Measurements from ENCODE around the gene CTDSPL. TPM values are rescaled to one million over a fixed set of nuclear protein-coding genes. Genes with fewer than 3 reads are reported as not detected.

CTDSPL gene
- polyA plus RNA-seq, 2 donors: 7.6 to 13.6 TPM

- no peak overlapping the region for H3K27ac ChIP-seq (ENCODE audit: low read depth in 2 of 2, low read length in 1 of 2)
- H3K36me3 ChIP-seq (ENCODE audit: control insufficient read depth in 2 of 2, insufficient read depth in 2 of 2, low read length in 1 of 2): no peaks in the 10 kb centered on the region
- H3K4me1 ChIP-seq (ENCODE audit: control insufficient read depth in 2 of 2, insufficient read depth in 2 of 2, low read length in 1 of 2): peaks cover 3 to 7% of the 10 kb centered on the region in 2 donors
- no peaks in the 10 kb centered on the region for H3K9me3 ChIP-seq (ENCODE audit: control insufficient read depth in 2 of 2, insufficient read depth in 1 of 2, low read depth in 1 of 2, low read length in 1 of 2)
- no peaks in the 10 kb centered on the region for H3K27me3 ChIP-seq (ENCODE audit: control insufficient read depth in 1 of 2, insufficient read depth in 2 of 2, low read length in 2 of 2)
- no peak overlapping the region for H3K4me3 ChIP-seq (ENCODE audit: low read depth in 1 of 2, low read length in 2 of 2)
- WGBS, 2 donors: 60 to 65% methylated on average over 5 of the region's 5 CpGs
These were observed 92.2 kb downstream of the CTDSPL start for GRCh38 chr3:37953707-37954394.

DNA sequence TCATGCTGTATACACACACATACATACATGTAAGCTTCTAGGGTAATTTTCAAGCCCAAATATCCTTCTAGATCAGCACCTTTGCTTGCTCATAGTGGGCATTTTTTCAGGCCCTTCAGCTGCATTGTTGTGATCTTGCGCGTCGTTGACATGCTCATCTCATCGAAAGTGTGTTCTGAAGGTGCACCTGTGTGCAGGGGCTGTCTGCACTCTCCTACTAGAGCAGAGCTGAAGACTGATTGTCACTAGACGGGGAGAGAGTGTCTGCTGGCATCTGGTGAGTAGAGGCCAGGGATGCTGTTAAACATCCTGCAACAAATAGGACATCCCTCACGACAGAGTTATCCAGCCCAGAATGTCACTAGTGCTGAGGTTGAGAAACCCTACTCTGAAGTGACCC, 93.2 kb downstream of the CTDSPL start:
- Histone ChIP-seq H3K36me3 (ENCODE audit: control insufficient read depth in 2 of 2, insufficient read depth in 2 of 2, low read length in 1 of 2) (no peaks in the 10 kb centered on the region), H3K4me1 (ENCODE audit: control insufficient read depth in 2 of 2, insufficient read depth in 2 of 2, low read length in 1 of 2) (peaks cover 3 to 7% of the 10 kb centered on the region in 2 donors), H3K4me3 (ENCODE audit: low read depth in 1 of 2, low read length in 2 of 2) (no peak overlapping the region), H3K9me3 (ENCODE audit: control insufficient read depth in 2 of 2, insufficient read depth in 1 of 2, low read depth in 1 of 2, low read length in 1 of 2) (no peaks in the 10 kb centered on the region), H3K27ac (ENCODE audit: low read depth in 2 of 2, low read length in 1 of 2) (no peak overlapping the region), H3K27me3 (ENCODE audit: control insufficient read depth in 1 of 2, insufficient read depth in 2 of 2, low read length in 2 of 2) (no peaks in the 10 kb centered on the region)
- 96 to 97% methylated on average over 6 of the region's 6 CpGs for WGBS, 2 donors

DNA sequence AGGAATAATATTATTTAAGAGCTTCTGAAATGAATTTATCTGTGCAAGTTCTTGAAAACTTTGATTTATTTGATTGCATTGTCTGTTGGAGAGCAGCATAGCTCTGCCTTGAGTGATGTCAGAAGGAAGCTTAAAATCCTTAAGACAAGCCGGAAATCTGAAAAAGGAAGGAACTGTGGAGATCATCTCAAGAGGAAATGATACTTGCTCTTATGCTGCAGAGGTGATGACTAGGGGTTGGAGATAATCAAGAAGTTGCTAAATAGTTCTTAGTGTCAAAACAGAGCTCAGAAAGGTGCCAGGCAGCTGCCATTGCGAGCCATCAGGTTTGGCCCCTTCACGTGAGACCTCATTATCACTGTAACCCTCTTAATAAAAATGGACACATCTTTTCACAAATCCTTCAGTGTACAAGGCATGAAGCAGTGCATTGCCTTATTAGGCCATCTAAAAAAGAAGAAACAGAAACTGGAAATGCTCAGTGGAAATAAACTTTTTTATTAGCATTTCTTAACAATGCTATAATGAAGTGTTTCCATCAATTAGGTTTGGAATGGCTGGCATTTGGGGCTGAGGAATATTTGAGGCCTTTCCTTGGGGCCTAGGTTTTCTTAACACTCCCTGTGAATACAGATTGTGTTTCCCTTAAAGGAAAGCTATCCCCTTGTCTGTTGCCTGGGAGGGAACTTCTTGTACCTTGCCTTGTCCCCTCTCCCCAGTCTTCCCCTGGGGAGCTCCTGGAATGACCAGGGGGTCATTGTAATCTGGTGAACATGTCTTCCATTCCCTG, 94.4 kb downstream of the CTDSPL start:
- H3K4me1 ChIP-seq (ENCODE audit: control insufficient read depth in 2 of 2, insufficient read depth in 2 of 2, low read length in 1 of 2): peaks cover 3 to 7% of the 10 kb centered on the region in 2 donors

GRCh38 chr3:37956723-37957538, 95.3 kb downstream of the CTDSPL start:
- peaks cover 3 to 9% of the 10 kb centered on the region in 2 donors for H3K4me1 ChIP-seq (ENCODE audit: control insufficient read depth in 2 of 2, insufficient read depth in 2 of 2, low read length in 1 of 2)
- peak overlapping the region; percentile 31 to 47 for H3K27ac ChIP-seq (ENCODE audit: low read depth in 2 of 2, low read length in 1 of 2)
- H3K27me3 ChIP-seq (ENCODE audit: control insufficient read depth in 1 of 2, insufficient read depth in 2 of 2, low read length in 2 of 2): no peaks in the 10 kb centered on the region
- H3K9me3 ChIP-seq (ENCODE audit: control insufficient read depth in 2 of 2, insufficient read depth in 1 of 2, low read depth in 1 of 2, low read length in 1 of 2): no peaks in the 10 kb centered on the region
- 56 to 77% methylated on average over 2 of the region's 2 CpGs for WGBS, 2 donors
- H3K4me3 ChIP-seq (ENCODE audit: low read depth in 1 of 2, low read length in 2 of 2): no peak overlapping the region
- no peaks in the 10 kb centered on the region for H3K36me3 ChIP-seq (ENCODE audit: control insufficient read depth in 2 of 2, insufficient read depth in 2 of 2, low read length in 1 of 2)

More for the DNA sequence above, 94.4 kb downstream of the CTDSPL start:
- 75 to 79% methylated on average over 3 of the region's 3 CpGs for WGBS, 2 donors
- H3K27ac ChIP-seq (ENCODE audit: low read depth in 2 of 2, low read length in 1 of 2): peak overlapping the region; percentile 31 to 70
- H3K27me3 ChIP-seq (ENCODE audit: control insufficient read depth in 1 of 2, insufficient read depth in 2 of 2, low read length in 2 of 2): no peaks in the 10 kb centered on the region
- H3K9me3 ChIP-seq (ENCODE audit: control insufficient read depth in 2 of 2, insufficient read depth in 1 of 2, low read depth in 1 of 2, low read length in 1 of 2): no peaks in the 10 kb centered on the region
- H3K4me3 ChIP-seq (ENCODE audit: low read depth in 1 of 2, low read length in 2 of 2): no peak overlapping the region
- H3K36me3 ChIP-seq (ENCODE audit: control insufficient read depth in 2 of 2, insufficient read depth in 2 of 2, low read length in 1 of 2): no peaks in the 10 kb centered on the region

GRCh38 chr3:37957539-37957936, 95.9 kb downstream of the CTDSPL start:
- 75 to 76% methylated on average over 7 of the region's 7 CpGs for WGBS, 2 donors
- Histone ChIP-seq H3K4me3 (ENCODE audit: low read depth in 1 of 2, low read length in 2 of 2) (no peak overlapping the region), H3K27me3 (ENCODE audit: control insufficient read depth in 1 of 2, insufficient read depth in 2 of 2, low read length in 2 of 2) (no peaks in the 10 kb centered on the region), H3K4me1 (ENCODE audit: control insufficient read depth in 2 of 2, insufficient read depth in 2 of 2, low read length in 1 of 2) (peaks cover 3 to 9% of the 10 kb centered on the region in 2 donors), H3K9me3 (ENCODE audit: control insufficient read depth in 2 of 2, insufficient read depth in 1 of 2, low read depth in 1 of 2, low read length in 1 of 2) (no peaks in the 10 kb centered on the region), H3K36me3 (ENCODE audit: control insufficient read depth in 2 of 2, insufficient read depth in 2 of 2, low read length in 1 of 2) (no peaks in the 10 kb centered on the region), H3K27ac (ENCODE audit: low read depth in 2 of 2, low read length in 1 of 2) (peak overlapping the region; percentile 30 to 47)

GRCh38 chr3:37961622-37962431, 100.1 kb downstream of the CTDSPL start:
- H3K4me3 ChIP-seq (ENCODE audit: low read depth in 1 of 2, low read length in 2 of 2): no peak overlapping the region
- no peak overlapping the region for H3K27ac ChIP-seq (ENCODE audit: low read depth in 2 of 2, low read length in 1 of 2)
- H3K9me3 ChIP-seq (ENCODE audit: control insufficient read depth in 2 of 2, insufficient read depth in 1 of 2, low read depth in 1 of 2, low read length in 1 of 2): no peaks in the 10 kb centered on the region
- no peaks in the 10 kb centered on the region for H3K27me3 ChIP-seq (ENCODE audit: control insufficient read depth in 1 of 2, insufficient read depth in 2 of 2, low read length in 2 of 2)
- WGBS, 2 donors: 50 to 53% methylated on average over 6 of the region's 6 CpGs
- no peaks in the 10 kb centered on the region for H3K36me3 ChIP-seq (ENCODE audit: control insufficient read depth in 2 of 2, insufficient read depth in 2 of 2, low read length in 1 of 2)
- H3K4me1 ChIP-seq (ENCODE audit: control insufficient read depth in 2 of 2, insufficient read depth in 2 of 2, low read length in 1 of 2): peaks cover 0 to 6% of the 10 kb centered on the region in 2 donors

- WGBS, 2 donors: 71 to 72% methylated on average over 5 of the region's 5 CpGs
- peaks cover 0 to 2% of the 10 kb centered on the region in 2 donors for H3K4me1 ChIP-seq (ENCODE audit: control insufficient read depth in 2 of 2, insufficient read depth in 2 of 2, low read length in 1 of 2)
- H3K4me3 ChIP-seq (ENCODE audit: low read depth in 1 of 2, low read length in 2 of 2): no peak overlapping the region
- H3K27ac ChIP-seq (ENCODE audit: low read depth in 2 of 2, low read length in 1 of 2): no peak overlapping the region
- no peaks in the 10 kb centered on the region for H3K27me3 ChIP-seq (ENCODE audit: control insufficient read depth in 1 of 2, insufficient read depth in 2 of 2, low read length in 2 of 2)
- no peaks in the 10 kb centered on the region for H3K9me3 ChIP-seq (ENCODE audit: control insufficient read depth in 2 of 2, insufficient read depth in 1 of 2, low read depth in 1 of 2, low read length in 1 of 2)
- no peaks in the 10 kb centered on the region for H3K36me3 ChIP-seq (ENCODE audit: control insufficient read depth in 2 of 2, insufficient read depth in 2 of 2, low read length in 1 of 2)
These were observed 101.3 kb downstream of the CTDSPL start for GRCh38 chr3:37963016-37963415.

GRCh38 chr3:37963635-37964034, 102.0 kb downstream of the CTDSPL start:
- H3K27ac ChIP-seq (ENCODE audit: low read depth in 2 of 2, low read length in 1 of 2): no peak overlapping the region
- WGBS, 2 donors: 64 to 80% methylated on average over 3 of the region's 3 CpGs
- H3K27me3 ChIP-seq (ENCODE audit: control insufficient read depth in 1 of 2, insufficient read depth in 2 of 2, low read length in 2 of 2): no peaks in the 10 kb centered on the region
- H3K4me1 ChIP-seq (ENCODE audit: control insufficient read depth in 2 of 2, insufficient read depth in 2 of 2, low read length in 1 of 2): peaks cover 0 to 2% of the 10 kb centered on the region in 2 donors
- H3K9me3 ChIP-seq (ENCODE audit: control insufficient read depth in 2 of 2, insufficient read depth in 1 of 2, low read depth in 1 of 2, low read length in 1 of 2): no peaks in the 10 kb centered on the region
- no peak overlapping the region for H3K4me3 ChIP-seq (ENCODE audit: low read depth in 1 of 2, low read length in 2 of 2)
- no peaks in the 10 kb centered on the region for H3K36me3 ChIP-seq (ENCODE audit: control insufficient read depth in 2 of 2, insufficient read depth in 2 of 2, low read length in 1 of 2)

DNA sequence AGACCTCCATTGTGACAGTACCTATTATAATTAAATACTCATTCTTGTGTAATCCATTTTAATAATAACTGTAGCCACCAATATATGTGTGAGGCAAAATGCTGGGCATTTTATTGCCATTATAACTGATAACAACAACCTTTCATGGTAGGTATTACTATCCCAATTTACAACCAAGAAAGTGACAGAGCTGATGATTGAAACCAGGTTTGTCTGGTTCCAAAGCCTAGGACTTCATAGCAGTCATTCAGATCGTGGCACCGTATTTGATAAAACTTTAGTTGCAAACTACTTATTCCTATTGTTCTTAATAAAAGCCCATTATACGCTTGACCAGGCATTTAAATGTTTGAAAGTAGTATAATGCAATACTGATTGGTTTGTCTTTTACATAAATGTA, 102.5 kb downstream of the CTDSPL start:
- Histone ChIP-seq H3K4me1 (ENCODE audit: control insufficient read depth in 2 of 2, insufficient read depth in 2 of 2, low read length in 1 of 2) (peaks cover under 1 to 2% of the 10 kb centered on the region in 2 donors), H3K36me3 (ENCODE audit: control insufficient read depth in 2 of 2, insufficient read depth in 2 of 2, low read length in 1 of 2) (no peaks in the 10 kb centered on the region), H3K9me3 (ENCODE audit: control insufficient read depth in 2 of 2, insufficient read depth in 1 of 2, low read depth in 1 of 2, low read length in 1 of 2) (no peaks in the 10 kb centered on the region), H3K4me3 (ENCODE audit: low read depth in 1 of 2, low read length in 2 of 2) (no peak overlapping the region), H3K27me3 (ENCODE audit: control insufficient read depth in 1 of 2, insufficient read depth in 2 of 2, low read length in 2 of 2) (no peaks in the 10 kb centered on the region), H3K27ac (ENCODE audit: low read depth in 2 of 2, low read length in 1 of 2) (no peak overlapping the region)
- 78 to 95% methylated on average over 3 of the region's 3 CpGs for WGBS, 2 donors
